GM13977 (cell line): Measurements from ENCODE around the gene GPR135.
A peak's percentile ranks its signal among the peaks of the same experiment; 100 is the strongest.

Experiments
- DNase-seq: peaks from one replicate; pipeline ENCODE4 v3.0.0; 2012; ENCODE audit warnings: low spot score
- in situ Hi-C: fragments of 300-500 bp; cut with MboI; formaldehyde crosslinking; loops from one replicate; pipeline ENCODE4 v1.12.0; 2022; ENCODE audit warnings: low sequenced_read_pairs, low pct_unique_long_range_greater_than_20kb, mixed read lengths, inconsistent platforms; ENCODE audit not compliant: unreplicated experiment
- TF ChIP-seq, protein P1 (sequence below): IDR thresholded peaks from 2 replicates; pipeline ENCODE4 v1.5.1; 2012; ENCODE audit warnings: mild to moderate bottlenecking, control low read depth; ENCODE audit not compliant: insufficient read depth; ENCODE audit errors: extremely low read depth, missing control alignments

GPR135 gene

DNA sequence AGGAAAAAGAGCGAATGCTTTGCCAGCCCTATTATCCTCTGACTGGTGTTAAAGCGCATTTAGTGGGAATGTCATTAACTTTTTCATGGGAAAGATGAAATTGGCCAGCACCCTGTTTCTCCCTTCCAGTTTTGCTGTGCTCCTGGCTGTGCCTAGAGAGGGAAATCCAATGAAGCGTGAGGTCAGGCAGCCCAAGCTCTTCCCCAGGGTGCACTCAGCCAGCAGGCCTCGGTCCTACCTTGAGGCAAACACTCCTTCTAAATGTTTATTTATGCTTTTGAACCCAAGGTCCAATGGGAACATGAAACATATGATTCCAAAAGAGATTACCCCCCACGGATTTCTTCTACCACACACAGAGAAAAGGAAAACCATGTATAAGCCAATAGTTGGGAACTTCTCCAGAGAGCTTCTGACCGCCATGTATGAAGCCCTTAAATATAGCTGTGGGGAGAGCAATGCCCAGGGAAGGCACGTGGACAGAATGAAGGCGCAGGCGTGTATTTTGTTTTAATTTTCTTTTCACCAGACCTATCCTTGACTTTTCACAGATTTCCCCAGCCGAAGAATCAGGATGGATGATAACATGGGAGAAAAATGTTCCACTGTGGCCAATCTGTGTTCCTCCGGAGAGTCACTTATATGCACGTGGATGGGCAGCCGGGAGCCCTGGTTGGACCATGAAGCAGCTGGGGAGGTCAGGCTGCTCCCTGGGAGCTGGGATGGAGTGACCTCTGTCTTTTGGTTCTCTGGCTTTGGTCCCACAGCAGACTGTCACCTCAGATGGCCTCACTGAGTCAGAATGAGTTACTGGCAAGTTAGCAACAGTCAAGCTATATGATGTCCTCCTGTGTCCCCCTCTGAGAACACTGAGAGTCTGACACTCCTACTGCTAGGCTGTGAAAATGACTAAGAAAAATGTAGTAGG, 37.3 kb downstream of the GPR135 start:
- in situ Hi-C loops, result loop anchor here (25.0 kb wide), 1 partner anchor 941 kb away; no protein-coding TSS in a partner anchor
- no peak for DNase-seq
- TF ChIP-seq, protein P1, sequence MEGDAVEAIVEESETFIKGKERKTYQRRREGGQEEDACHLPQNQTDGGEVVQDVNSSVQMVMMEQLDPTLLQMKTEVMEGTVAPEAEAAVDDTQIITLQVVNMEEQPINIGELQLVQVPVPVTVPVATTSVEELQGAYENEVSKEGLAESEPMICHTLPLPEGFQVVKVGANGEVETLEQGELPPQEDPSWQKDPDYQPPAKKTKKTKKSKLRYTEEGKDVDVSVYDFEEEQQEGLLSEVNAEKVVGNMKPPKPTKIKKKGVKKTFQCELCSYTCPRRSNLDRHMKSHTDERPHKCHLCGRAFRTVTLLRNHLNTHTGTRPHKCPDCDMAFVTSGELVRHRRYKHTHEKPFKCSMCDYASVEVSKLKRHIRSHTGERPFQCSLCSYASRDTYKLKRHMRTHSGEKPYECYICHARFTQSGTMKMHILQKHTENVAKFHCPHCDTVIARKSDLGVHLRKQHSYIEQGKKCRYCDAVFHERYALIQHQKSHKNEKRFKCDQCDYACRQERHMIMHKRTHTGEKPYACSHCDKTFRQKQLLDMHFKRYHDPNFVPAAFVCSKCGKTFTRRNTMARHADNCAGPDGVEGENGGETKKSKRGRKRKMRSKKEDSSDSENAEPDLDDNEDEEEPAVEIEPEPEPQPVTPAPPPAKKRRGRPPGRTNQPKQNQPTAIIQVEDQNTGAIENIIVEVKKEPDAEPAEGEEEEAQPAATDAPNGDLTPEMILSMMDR, result no peak

DNA sequence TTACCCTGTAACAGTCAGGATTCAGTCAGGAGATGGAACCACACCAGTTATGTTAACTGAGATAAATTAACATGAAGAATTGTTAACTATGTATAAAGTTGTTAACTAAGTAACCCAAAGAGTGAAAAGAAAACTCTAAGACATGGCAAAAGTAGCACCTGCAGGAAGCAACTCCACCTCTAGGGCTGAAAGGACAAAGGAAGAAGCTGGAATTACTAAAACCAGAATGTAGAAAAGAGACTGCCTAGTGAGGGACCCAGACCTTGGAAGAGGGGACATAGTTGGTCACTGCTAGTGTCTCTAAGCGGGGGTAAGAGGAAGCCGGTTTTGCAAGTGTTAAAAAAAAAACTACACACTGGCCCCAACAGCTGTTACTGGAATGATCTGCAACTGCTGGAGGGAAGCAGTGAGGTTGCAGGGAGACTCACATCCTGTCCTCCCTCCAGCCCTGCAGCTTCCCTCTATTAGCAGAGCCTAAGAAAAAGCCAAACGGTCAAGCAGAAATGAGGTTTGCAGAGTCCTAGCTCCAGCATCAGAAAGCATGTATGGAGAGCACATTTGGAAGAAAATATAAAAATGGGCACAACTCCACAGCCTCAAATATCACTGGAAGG, 39.8 kb downstream of the GPR135 start:
- in situ Hi-C loops, result loop anchor here (25.0 kb wide), 1 partner anchor 938 kb away; no protein-coding TSS in a partner anchor
- TF ChIP-seq, protein P1, result no peak
- no peak for DNase-seq

DNA sequence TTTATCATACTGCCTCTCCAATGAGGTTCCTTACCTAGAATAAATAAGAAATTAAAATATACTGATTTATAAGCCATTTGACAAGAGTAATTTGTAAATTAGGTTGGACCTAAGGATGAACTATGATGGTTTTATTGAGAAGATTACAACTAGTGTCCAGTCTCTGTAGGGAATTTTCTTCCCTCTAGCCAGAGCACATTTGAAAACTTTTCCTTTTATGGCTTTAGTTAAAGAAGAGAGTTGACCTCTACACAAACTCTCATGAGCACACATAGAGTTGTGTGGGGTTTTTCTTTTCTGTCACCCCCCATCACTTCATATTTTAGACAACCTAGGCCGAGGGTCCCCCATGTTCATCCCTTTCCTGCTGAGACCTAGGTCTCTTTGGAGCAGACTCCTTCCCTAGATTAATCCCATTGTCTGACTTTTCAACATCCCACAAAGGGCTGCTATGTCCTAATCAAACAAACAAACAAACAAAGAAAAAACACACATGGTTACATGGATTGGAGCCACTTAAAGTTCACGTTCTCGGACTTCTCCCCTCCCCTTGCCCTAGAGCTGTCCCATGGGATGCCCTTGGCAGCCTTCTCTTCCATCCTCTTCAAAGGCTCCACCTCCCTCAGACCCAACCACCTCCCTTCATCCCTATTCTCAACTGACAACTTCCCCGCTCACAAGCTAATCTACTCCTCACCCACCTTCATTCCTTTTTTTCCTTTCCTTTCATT, 40.7 kb downstream of the GPR135 start:
- TF ChIP-seq, protein P1, result no peak
- DNase-seq, result no peak
- in situ Hi-C loops, result loop anchor here (25.0 kb wide), 1 partner anchor 937 kb away; no protein-coding TSS in a partner anchor

DNA sequence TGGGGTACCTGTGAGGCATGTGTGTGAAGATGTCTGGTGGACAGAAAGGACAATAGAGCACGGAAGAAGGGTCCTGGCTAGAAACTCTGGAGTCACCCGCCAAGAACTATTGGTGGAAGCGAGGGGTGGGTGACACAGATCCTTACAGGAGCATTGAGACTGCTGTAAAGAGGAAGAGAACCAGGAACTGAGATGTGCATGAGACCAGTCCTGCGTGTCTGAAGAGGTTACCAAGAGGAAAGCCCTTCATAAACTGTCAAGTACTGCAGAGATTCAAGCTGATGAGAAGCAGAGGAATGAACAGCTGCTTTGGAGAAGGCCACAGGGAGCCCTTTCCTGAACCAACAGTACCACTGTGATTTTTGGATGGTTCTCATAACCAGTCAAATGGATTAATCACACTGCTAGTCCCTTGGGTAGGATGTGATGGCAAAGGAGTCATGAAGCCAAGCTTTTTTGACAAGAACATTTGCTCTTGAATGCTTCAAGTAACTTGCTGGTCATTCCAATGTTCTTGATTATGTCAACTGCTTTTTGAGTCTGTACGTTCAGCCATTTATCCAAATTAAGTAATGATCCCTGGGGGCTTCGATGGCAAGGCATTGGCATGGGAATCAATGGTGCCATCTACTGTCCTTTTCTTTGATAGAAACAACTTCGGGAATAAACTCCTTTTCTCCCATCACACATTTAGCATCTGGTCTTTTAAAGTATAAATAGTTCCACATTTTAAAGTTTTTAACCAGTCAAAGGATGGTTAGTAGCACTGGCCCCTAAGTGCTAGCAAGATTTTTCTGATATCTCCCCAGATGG, 42.9 kb downstream of the GPR135 start:
- DNase-seq, result no peak
- TF ChIP-seq, protein P1, result peak; percentile 28
- in situ Hi-C loops, result no loop called here

DNA sequence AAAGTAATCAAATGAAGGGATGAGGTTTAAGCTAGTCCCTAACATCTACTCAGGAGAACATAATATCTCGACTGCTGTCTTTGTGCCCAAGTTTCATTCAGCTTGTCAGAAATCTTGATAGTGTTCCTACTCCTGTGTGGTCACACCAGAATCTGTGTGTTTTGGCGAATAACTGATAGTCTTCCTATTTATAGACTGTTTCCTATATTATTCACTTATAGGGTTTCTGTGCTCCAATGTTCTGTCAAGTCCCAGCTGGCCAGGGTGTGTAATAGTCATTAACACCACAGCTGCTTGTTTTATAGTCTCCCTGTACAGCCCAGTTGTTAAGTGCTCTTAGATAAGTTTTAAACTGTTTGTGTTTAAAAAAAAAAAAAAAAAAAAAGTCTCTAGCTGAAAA, 45.9 kb downstream of the GPR135 start:
- in situ Hi-C loops, result no loop called here
- DNase-seq, result no peak
- TF ChIP-seq, protein P1, result no peak
